ENCODE results near the gene ZC3H12A.

The ZC3H12A gene

DNA sequence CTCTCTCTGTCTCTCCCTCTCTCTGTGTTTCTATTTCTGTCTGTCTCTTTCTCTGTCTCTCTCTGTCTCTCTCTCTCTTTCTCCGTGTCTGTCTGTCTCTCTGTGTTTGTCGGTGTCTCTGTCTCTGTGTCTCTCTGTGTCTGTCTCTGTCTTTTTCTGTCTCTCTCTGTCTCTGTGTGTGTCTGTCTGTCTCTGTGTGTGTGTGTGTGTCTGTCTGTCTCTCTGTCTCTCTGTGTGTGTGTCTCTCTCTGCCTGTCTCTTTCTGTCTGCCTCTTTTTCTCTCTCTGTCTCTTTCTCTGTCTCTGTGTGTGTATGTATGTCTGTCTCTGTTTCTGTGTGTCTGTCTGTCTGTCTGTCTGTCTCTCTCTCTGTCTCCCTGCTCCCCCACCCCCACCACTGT, 31.7 kb upstream of the ZC3H12A start:
- H3K27ac ChIP-seq (ENCODE audit: low read depth, low read length): no peak overlapping the region
- TF ChIP-seq EZH2phosphoT487 (IDR thresholded peaks at IDR 0.05; ENCODE audit: borderline replicate concordance, low read length) (no peak), CTCF (IDR thresholded peaks at IDR 0.05; ENCODE audit: low read depth, low read length, poor library complexity, severe bottlenecking) (no peak)
- peaks cover 11% of the 10 kb centered on the region for H3K27me3 ChIP-seq (ENCODE audit: control insufficient read depth, low read length)
- no peaks in the 10 kb centered on the region for H3K9me2 ChIP-seq (replicated peaks; ENCODE audit: control insufficient read depth, low read length)
- no peaks in the 10 kb centered on the region for H3F3A ChIP-seq (ENCODE audit: control insufficient read depth, insufficient read depth)
- no peak overlapping the region for H3K4me2 ChIP-seq (ENCODE audit: low read length)
- no peaks in the 10 kb centered on the region for H3K36me3 ChIP-seq (ENCODE audit: control insufficient read depth, low read length)
- no peaks in the 10 kb centered on the region for H4K20me1 ChIP-seq (ENCODE audit: control insufficient read depth, insufficient read depth, low read depth, low read length)
- H3K9me3 ChIP-seq (ENCODE audit: control insufficient read depth, insufficient read depth, low read length): no peaks in the 10 kb centered on the region
- H3K79me2 ChIP-seq (ENCODE audit: control insufficient read depth, low read length): no peaks in the 10 kb centered on the region
- no peak overlapping the region for H3K4me3 ChIP-seq (ENCODE audit: low read length)
- no peaks in the 10 kb centered on the region for H3K4me1 ChIP-seq (ENCODE audit: control insufficient read depth, low read length)

- Histone ChIP-seq H3F3A (ENCODE audit: control insufficient read depth, insufficient read depth) (no peaks in the 10 kb centered on the region), H3K4me3 (ENCODE audit: low read length) (no peak overlapping the region), H4K20me1 (ENCODE audit: control insufficient read depth, insufficient read depth, low read depth, low read length) (no peaks in the 10 kb centered on the region), H3K27me3 (ENCODE audit: control insufficient read depth, low read length) (peaks cover 6% of the 10 kb centered on the region; the same call in 1 of the 2 replicates), H3K4me1 (ENCODE audit: control insufficient read depth, low read length) (peaks cover 13% of the 10 kb centered on the region), H3K4me2 (ENCODE audit: low read length) (no peak overlapping the region), H3K9me3 (ENCODE audit: control insufficient read depth, insufficient read depth, low read length) (no peaks in the 10 kb centered on the region), H3K79me2 (ENCODE audit: control insufficient read depth, low read length) (no peaks in the 10 kb centered on the region), H3K36me3 (ENCODE audit: control insufficient read depth, low read length) (no peaks in the 10 kb centered on the region), H3K9me2 (replicated peaks; ENCODE audit: control insufficient read depth, low read length) (no peaks in the 10 kb centered on the region), H3K27ac (ENCODE audit: low read depth, low read length) (no peak overlapping the region)
- TF ChIP-seq EZH2phosphoT487 (IDR thresholded peaks at IDR 0.05; ENCODE audit: borderline replicate concordance, low read length): no peak
- no peak for TF ChIP-seq CTCF (IDR thresholded peaks at IDR 0.05; ENCODE audit: low read depth, low read length, poor library complexity, severe bottlenecking)
These were observed 27.5 kb upstream of the ZC3H12A start for GRCh38 chr1:37446874-37447273.

GRCh38 chr1:37448185-37448584, 26.2 kb upstream of the ZC3H12A start:
- H3K4me3 ChIP-seq (ENCODE audit: low read length): no peak overlapping the region
- no peak overlapping the region for H3K4me2 ChIP-seq (ENCODE audit: low read length)
- no peaks in the 10 kb centered on the region for H3K79me2 ChIP-seq (ENCODE audit: control insufficient read depth, low read length)
- no peaks in the 10 kb centered on the region for H3K9me2 ChIP-seq (replicated peaks; ENCODE audit: control insufficient read depth, low read length)
- H3K36me3 ChIP-seq (ENCODE audit: control insufficient read depth, low read length): no peaks in the 10 kb centered on the region
- TF ChIP-seq EZH2phosphoT487 (IDR thresholded peaks at IDR 0.05; ENCODE audit: borderline replicate concordance, low read length): no peak
- TF ChIP-seq CTCF (IDR thresholded peaks at IDR 0.05; ENCODE audit: low read depth, low read length, poor library complexity, severe bottlenecking): no peak
- H3K4me1 ChIP-seq (ENCODE audit: control insufficient read depth, low read length): peaks cover 13% of the 10 kb centered on the region
- no peak overlapping the region for H3K27ac ChIP-seq (ENCODE audit: low read depth, low read length)
- H3K27me3 ChIP-seq (ENCODE audit: control insufficient read depth, low read length): peaks cover 1% of the 10 kb centered on the region; the same call in 1 of the 2 replicates
- H3K9me3 ChIP-seq (ENCODE audit: control insufficient read depth, insufficient read depth, low read length): no peaks in the 10 kb centered on the region
- no peaks in the 10 kb centered on the region for H4K20me1 ChIP-seq (ENCODE audit: control insufficient read depth, insufficient read depth, low read depth, low read length)
- H3F3A ChIP-seq (ENCODE audit: control insufficient read depth, insufficient read depth): no peaks in the 10 kb centered on the region
